Skeletal muscle tissue (tissue), 4 donors: ENCODE data around the gene MAPK14. TPM values are rescaled to one million over a fixed set of nuclear protein-coding genes. Genes with fewer than 3 reads are reported as not detected.

Experiments used
- H3K27ac ChIP-seq: one replicate; pipeline ENCODE4 v1.7.0; 2013; ENCODE audit warnings: mild to moderate bottlenecking, low read depth, low read length, inconsistent platforms
- H3K27me3 ChIP-seq, 3 donors: one replicate each; pipeline ENCODE4 v1.7.0; 2013; ENCODE audit warnings: low read length in 3 of 3; ENCODE audit not compliant: control insufficient read depth in 3 of 3, insufficient read depth in 3 of 3
- H3K36me3 ChIP-seq, 3 donors: one replicate each; pipeline ENCODE4 v1.7.0; 2013; ENCODE audit warnings: low read length in 3 of 3; ENCODE audit not compliant: control insufficient read depth in 3 of 3, insufficient read depth in 3 of 3
- H3K4me1 ChIP-seq, 3 donors: one replicate each; pipeline ENCODE4 v1.7.0; 2013; ENCODE audit warnings: low read length in 3 of 3, mild to moderate bottlenecking in 3 of 3; ENCODE audit not compliant: control insufficient read depth in 3 of 3, insufficient read depth in 3 of 3
- H3K4me3 ChIP-seq, 3 donors: one replicate each; pipeline ENCODE4 v1.7.0; 2013; ENCODE audit warnings: low read length in 3 of 3
- H3K9ac ChIP-seq, 3 donors: one replicate each; pipeline ENCODE4 v1.7.0; 2013; ENCODE audit warnings: low read length in 3 of 3, mild to moderate bottlenecking in 3 of 3, moderate library complexity in 2 of 3, low read depth in 1 of 3
- H3K9me3 ChIP-seq, 3 donors: one replicate each; pipeline ENCODE4 v1.7.0; 2013; ENCODE audit warnings: low read length in 3 of 3; ENCODE audit not compliant: control insufficient read depth in 3 of 3
- total RNA-seq: library from RNA; depleted of rRNA; stranded (reverse); fragments of >200 nt; gene quantifications from one replicate; pipeline ENCODE4 v1.2.3, GENCODE V29; 2014
- donor health status: Osteomylitis.

Gene MAPK14
- total RNA-seq, 1 donor from 2014 or later: 38.1 TPM

DNA sequence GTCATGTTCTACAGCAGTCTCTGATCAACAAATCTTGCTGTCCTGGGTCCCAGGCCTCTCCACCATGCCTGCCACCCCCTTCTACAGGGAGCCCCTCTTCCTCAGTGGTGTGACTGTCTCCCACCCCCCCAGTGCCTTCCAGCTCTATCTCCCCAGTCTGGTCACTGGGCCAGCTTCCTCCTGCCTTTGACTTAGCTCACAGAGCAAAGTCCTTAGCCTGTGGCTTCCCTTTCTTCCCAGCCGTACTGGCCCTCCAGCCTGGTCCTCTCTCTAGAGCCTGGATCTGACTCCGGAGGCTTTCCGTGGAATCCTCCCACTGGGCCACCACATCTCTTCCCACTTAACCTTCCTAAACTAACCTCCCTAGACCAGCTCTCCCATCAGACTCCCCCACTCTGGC lies 119.7 kb downstream of the MAPK14 start:
- peaks cover 2 to 7% (median 5%) of the 10 kb centered on the region in 3 donors for H3K4me1 ChIP-seq
- no peaks in the 10 kb centered on the region for H3K36me3 ChIP-seq
- no peaks in the 10 kb centered on the region for H3K9me3 ChIP-seq
- no peaks in the 10 kb centered on the region for H3K27me3 ChIP-seq
- H3K27ac ChIP-seq: no peak overlapping the region
- no peak overlapping the region for H3K9ac ChIP-seq
- H3K4me3 ChIP-seq: no peak overlapping the region

- Histone ChIP-seq H3K9ac (no peak overlapping the region), H3K27me3 (no peaks in the 10 kb centered on the region), H3K4me3 (no peak overlapping the region), H3K4me1 (peaks cover 2 to 7% (median 5%) of the 10 kb centered on the region in 3 donors), H3K27ac (no peak overlapping the region), H3K36me3 (no peaks in the 10 kb centered on the region), H3K9me3 (no peaks in the 10 kb centered on the region)
Measured at GRCh38 chr6:36149476-36149875, 121.9 kb downstream of the MAPK14 start.

GRCh38 chr6:36150283-36150682 lies 122.7 kb downstream of the MAPK14 start:
- H3K4me3 ChIP-seq: no peak overlapping the region
- no peak overlapping the region for H3K9ac ChIP-seq
- peaks cover 2 to 7% (median 5%) of the 10 kb centered on the region in 3 donors for H3K4me1 ChIP-seq
- H3K9me3 ChIP-seq: no peaks in the 10 kb centered on the region
- H3K36me3 ChIP-seq: no peaks in the 10 kb centered on the region
- peak overlapping the region; percentile 36 for H3K27ac ChIP-seq
- H3K27me3 ChIP-seq: no peaks in the 10 kb centered on the region

GRCh38 chr6:36154286-36154685 lies 126.7 kb downstream of the MAPK14 start:
- Histone ChIP-seq H3K27ac (no peak overlapping the region), H3K4me1 (peaks cover 2 to 7% (median 5%) of the 10 kb centered on the region in 3 donors), H3K9ac (no peak overlapping the region), H3K9me3 (no peaks in the 10 kb centered on the region), H3K27me3 (no peaks in the 10 kb centered on the region), H3K36me3 (no peaks in the 10 kb centered on the region), H3K4me3 (no peak overlapping the region)

DNA sequence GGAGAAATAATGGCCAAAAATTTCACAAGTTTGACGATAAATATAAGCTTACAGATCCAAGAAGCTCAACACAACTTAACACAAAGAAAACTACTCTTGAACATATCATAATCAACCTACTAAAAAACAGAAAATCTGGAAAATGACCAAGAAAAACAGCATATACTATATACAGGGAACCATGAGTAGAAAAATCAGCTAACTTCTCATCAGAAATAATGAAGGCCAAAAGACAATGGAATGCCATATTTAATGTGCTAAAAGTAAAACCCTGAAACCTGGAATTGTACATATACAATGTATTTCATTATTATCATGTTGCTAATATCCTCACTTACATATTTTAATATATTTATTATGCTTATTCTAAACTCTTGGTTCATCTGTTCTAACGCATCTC lies 128.1 kb downstream of the MAPK14 start:
- H3K4me1 ChIP-seq: peaks cover 0 to under 1% (median 0%) of the 10 kb centered on the region in 3 donors
- H3K27me3 ChIP-seq: no peaks in the 10 kb centered on the region
- no peak overlapping the region for H3K9ac ChIP-seq
- H3K36me3 ChIP-seq: peaks cover 0 to 4% (median 4%) of the 10 kb centered on the region in 3 donors
- H3K27ac ChIP-seq: no peak overlapping the region
- no peaks in the 10 kb centered on the region for H3K9me3 ChIP-seq
- no peak overlapping the region for H3K4me3 ChIP-seq

- Histone ChIP-seq H3K36me3 (peaks cover 0 to 4% (median 4%) of the 10 kb centered on the region in 3 donors), H3K9ac (no peak overlapping the region), H3K9me3 (no peaks in the 10 kb centered on the region), H3K4me1 (no peaks in the 10 kb centered on the region), H3K27ac (no peak overlapping the region), H3K4me3 (no peak overlapping the region), H3K27me3 (no peaks in the 10 kb centered on the region)
Measured at GRCh38 chr6:36160147-36160760, 132.6 kb downstream of the MAPK14 start.

Other genes with a start within 250 kb of the MAPK14 start
- not detected for gene CLPSL1, start 246.8 kb upstream of the MAPK14 start, total RNA-seq
- not detected for gene CLPS, start 230.5 kb upstream of the MAPK14 start, total RNA-seq
- gene LHFPL5, start 222.5 kb upstream of the MAPK14 start, total RNA-seq: not detected
- gene SRPK1, start 106.7 kb upstream of the MAPK14 start, total RNA-seq: 15.1 TPM
- under 0.01 TPM for gene SLC26A8, start 3.2 kb upstream of the MAPK14 start, total RNA-seq
- 3.1 TPM for gene MAPK13, start 102.7 kb downstream of the MAPK14 start, total RNA-seq
- gene BRPF3, start 168.9 kb downstream of the MAPK14 start, total RNA-seq: 12.5 TPM
- not detected for gene PNPLA1, start 242.3 kb downstream of the MAPK14 start, total RNA-seq